Thymus (tissue), 11 donors: ENCODE measurements around the gene EDNRA. TPM values are rescaled to one million over a fixed set of nuclear protein-coding genes. Genes with fewer than 3 reads are reported as not detected.

Experiments
- DNase-seq, 9 donors: peaks; one replicate each; pipeline ENCODE4 v3.0.0-alpha.2; 2013; ENCODE audit warnings: low spot score in 9 of 9, low read depth in 6 of 9, missing footprints in 1 of 9
- H3K27ac ChIP-seq, 2 donors: one replicate each; pipeline ENCODE4 v1.5.1; 2013; ENCODE audit warnings: control low read depth in 1 of 2, low read depth in 1 of 2, low read length in 1 of 2, mild to moderate bottlenecking in 1 of 2, moderate library complexity in 1 of 2
- H3K27me3 ChIP-seq, 2 donors: one replicate each; pipeline ENCODE4 v1.5.1; 2013; ENCODE audit warnings: low read length in 1 of 2; ENCODE audit not compliant: control insufficient read depth in 2 of 2, insufficient read depth in 1 of 2
- H3K36me3 ChIP-seq, 2 donors: one replicate each; pipeline ENCODE4 v1.5.1; 2013; ENCODE audit warnings: low read length in 1 of 2, mild to moderate bottlenecking in 1 of 2, moderate library complexity in 1 of 2; ENCODE audit not compliant: control insufficient read depth in 2 of 2, insufficient read depth in 2 of 2
- H3K4me1 ChIP-seq, 2 donors: one replicate each; pipeline ENCODE4 v1.5.1; 2013; ENCODE audit warnings: low read length in 2 of 2; ENCODE audit not compliant: control insufficient read depth in 2 of 2, insufficient read depth in 2 of 2
- H3K4me3 ChIP-seq, 2 donors: one replicate each; pipeline ENCODE4 v1.5.1; 2013; ENCODE audit warnings: low read length in 2 of 2, control low read depth in 1 of 2, mild to moderate bottlenecking in 1 of 2
- H3K9me3 ChIP-seq, 2 donors: one replicate each; pipeline ENCODE4 v1.5.1; 2013; ENCODE audit warnings: low read length in 1 of 2, mild to moderate bottlenecking in 1 of 2; ENCODE audit not compliant: control insufficient read depth in 2 of 2, insufficient read depth in 1 of 2
- WGBS: extraction: QIAGEN DNeasy Blood & Tissue Kit; methylation state at CpG from one replicate; pipeline ENCODE4 v1.1.7; 2013; 5-methylcytosine and 5-hydroxymethylcytosine counted together
- polyA plus RNA-seq: library from polyadenylated mRNA; stranded (reverse); fragments of 200-250 nt; gene quantifications from one replicate; pipeline ENCODE4 v1.2.3, GENCODE V29; 2013
- total RNA-seq: library from RNA; stranded (reverse); fragments of 120-200 nt; gene quantifications from one replicate; pipeline ENCODE4 v1.2.4, GENCODE V29; 2013
- donor health status: healthy.

Gene EDNRA
- total and polyA plus RNA-seq, 2 donors, result 4.7 to 10.1 TPM

DNA sequence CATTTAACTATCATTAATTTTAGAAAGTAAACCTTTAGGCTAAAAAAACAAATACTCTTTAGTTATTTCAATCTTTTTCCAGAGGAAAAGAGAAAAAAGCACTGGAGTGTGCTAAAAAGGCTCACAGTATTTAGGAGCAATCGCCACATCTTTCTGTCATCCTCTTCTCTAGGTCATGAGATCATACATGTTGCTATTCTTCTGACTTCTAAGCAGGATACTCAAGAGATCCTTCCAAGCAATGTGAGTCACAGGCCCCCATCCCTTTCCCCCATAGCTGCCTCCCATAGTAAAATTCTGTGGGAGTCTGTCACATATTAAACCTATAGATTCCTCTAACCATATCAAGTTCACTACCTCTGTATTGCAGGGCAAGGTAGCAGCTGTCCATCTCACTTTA lies 7.7 kb downstream of the EDNRA start:
- 96% methylated on average over 1 of the region's 1 CpG for WGBS
- no peaks in the 10 kb centered on the region for H3K36me3 ChIP-seq
- H3K9me3 ChIP-seq, result no peaks in the 10 kb centered on the region
- H3K4me1 ChIP-seq, result no peaks in the 10 kb centered on the region
- no peak for DNase-seq
- H3K27ac ChIP-seq, result no peak overlapping the region
- no peaks in the 10 kb centered on the region for H3K27me3 ChIP-seq
- H3K4me3 ChIP-seq, result no peak overlapping the region

DNA sequence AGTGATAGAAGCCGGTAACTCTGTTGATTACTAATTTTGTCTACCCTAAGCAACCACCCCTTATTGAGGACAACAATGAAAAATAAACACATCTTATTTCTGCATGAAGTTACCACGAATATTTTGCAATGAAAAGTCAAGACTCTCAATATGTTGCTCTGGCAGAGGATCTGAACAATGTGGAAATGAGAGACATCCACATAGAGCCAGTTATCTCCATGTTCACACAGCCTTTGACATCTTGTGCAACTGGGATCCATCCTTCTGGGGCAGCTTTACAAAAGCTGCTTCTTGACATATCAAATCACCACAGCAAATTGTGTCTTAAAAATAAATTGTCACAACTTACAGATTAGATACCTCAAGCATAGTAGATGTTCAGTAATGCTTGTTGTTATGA lies 10.2 kb downstream of the EDNRA start:
- Histone ChIP-seq H3K27me3 (no peaks in the 10 kb centered on the region), H3K4me3 (no peak overlapping the region), H3K36me3 (no peaks in the 10 kb centered on the region), H3K27ac (no peak overlapping the region), H3K4me1 (no peaks in the 10 kb centered on the region), H3K9me3 (no peaks in the 10 kb centered on the region)
- WGBS, result 92% methylated on average over 2 of the region's 2 CpGs
- no peak for DNase-seq

DNA sequence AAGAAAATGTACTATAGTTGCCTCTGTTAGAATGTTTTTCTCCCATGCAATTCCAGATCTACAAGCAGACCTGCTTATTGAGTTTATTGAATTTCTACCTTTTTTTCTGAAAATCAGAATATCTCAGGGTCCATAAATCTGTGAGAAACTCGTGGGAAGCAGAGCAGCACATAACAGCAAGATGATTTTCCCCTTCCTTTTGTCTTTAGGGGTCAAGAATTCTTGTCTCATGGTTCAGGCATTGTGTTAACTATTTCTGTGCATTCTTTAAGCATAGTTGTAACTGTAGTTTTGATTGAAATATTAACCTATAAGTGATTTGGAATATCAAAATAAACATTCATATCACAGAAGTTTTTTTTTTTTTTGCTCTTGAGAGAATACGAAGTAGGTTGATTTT lies 11.4 kb downstream of the EDNRA start:
- no peaks in the 10 kb centered on the region for H3K27me3 ChIP-seq
- H3K9me3 ChIP-seq, result no peaks in the 10 kb centered on the region
- no peaks in the 10 kb centered on the region for H3K36me3 ChIP-seq
- H3K27ac ChIP-seq, result no peak overlapping the region
- no peak for DNase-seq
- 51% methylated on average over 2 of the region's 2 CpGs for WGBS
- no peak overlapping the region for H3K4me3 ChIP-seq
- no peaks in the 10 kb centered on the region for H3K4me1 ChIP-seq

DNA sequence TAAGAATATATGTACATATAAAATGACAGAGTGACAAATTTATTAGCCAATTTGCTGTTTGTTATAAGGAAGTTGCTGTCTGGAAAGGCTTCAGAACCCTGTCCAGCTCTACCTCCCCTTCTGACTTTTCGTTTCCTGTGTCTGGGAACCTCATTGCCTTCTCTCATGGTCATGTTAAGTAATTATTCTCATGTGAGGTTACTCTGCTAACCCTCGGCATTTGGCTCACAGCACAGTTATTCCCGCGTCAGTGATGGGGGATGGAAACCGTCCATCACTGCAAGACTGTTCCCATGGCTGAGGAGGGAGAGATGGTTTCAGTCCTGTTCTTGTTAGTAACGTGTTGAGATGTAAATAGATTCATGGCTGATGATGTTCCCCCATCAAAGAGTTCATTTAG lies 11.9 kb downstream of the EDNRA start:
- no peak overlapping the region for H3K27ac ChIP-seq
- no peaks in the 10 kb centered on the region for H3K27me3 ChIP-seq
- 63% methylated on average over 6 of the region's 6 CpGs for WGBS
- H3K4me3 ChIP-seq, result no peak overlapping the region
- H3K4me1 ChIP-seq, result no peaks in the 10 kb centered on the region
- DNase-seq, result no peak
- no peaks in the 10 kb centered on the region for H3K9me3 ChIP-seq
- no peaks in the 10 kb centered on the region for H3K36me3 ChIP-seq

DNA sequence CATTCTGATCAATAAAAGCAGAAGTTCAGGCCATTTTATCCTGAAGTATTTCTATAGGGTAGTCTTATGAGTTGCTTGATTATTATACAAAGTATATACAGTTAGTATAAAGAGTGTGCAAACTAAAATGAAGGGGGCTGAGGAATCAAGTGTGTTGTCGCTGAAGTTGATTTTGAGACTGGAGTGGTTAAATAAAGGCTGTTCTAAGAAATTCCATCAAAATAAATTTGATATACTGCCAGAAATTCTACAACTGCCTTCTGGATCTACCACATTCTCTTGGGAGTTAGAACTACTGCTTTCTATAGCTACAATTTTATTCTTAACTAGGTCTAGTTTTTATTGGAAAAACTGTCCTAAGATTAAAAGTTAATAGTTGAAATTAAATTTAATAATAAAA lies 12.4 kb downstream of the EDNRA start:
- no peaks in the 10 kb centered on the region for H3K4me1 ChIP-seq
- no peaks in the 10 kb centered on the region for H3K27me3 ChIP-seq
- no peak overlapping the region for H3K4me3 ChIP-seq
- no peak overlapping the region for H3K27ac ChIP-seq
- 99% methylated on average over 1 of the region's 1 CpG for WGBS
- H3K9me3 ChIP-seq, result no peaks in the 10 kb centered on the region
- no peaks in the 10 kb centered on the region for H3K36me3 ChIP-seq
- no peak for DNase-seq

DNA sequence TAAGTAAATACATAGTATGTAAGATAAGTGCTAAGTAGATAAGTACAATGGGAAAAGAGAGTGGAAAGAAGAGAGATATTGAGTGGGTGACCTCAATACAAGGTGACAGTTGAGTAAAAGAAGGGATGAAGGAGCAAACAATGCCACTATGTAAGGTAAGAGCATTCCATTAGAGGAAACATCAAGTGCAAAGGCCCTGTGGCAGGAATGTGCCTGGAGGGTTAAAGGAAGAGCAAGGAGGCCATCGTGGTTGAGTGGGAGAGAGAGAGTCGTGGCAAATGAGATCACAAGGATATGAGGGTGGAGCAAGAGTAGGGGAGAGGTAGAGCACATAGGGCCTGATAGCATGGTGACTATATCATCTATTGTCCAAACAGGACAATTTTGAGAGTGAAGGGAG lies 13.4 kb downstream of the EDNRA start:
- 63% methylated on average over 2 of the region's 2 CpGs for whole genome bisulfite sequencing
- DNase-seq, result no peak
- Histone ChIP-seq H3K36me3 (no peaks in the 10 kb centered on the region), H3K4me1 (no peaks in the 10 kb centered on the region), H3K27me3 (no peaks in the 10 kb centered on the region), H3K27ac (no peak overlapping the region), H3K4me3 (no peak overlapping the region), H3K9me3 (no peaks in the 10 kb centered on the region)

DNA sequence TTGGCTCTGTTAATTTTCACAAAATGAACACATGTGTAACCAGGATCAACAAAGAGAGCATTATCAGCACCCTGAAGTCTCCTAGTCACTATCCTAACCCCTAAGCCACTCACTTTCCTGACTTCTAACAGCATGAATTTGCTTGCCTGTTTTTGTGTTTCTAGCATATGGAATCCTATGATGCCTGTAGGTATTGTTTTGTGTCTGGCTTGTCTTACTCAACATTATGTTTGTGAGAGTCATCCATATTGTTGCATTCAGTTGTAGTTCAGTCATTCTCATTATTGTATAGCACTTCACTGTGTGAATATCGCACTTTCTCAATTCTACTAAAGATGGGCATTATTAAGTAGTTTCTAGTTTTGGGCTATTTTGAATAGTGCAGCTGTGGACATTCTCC lies 15.6 kb downstream of the EDNRA start:
- no peak overlapping the region for H3K4me3 ChIP-seq
- H3K9me3 ChIP-seq, result no peaks in the 10 kb centered on the region
- DNase-seq, result no peak
- 92% methylated on average over 1 of the region's 1 CpG for WGBS
- H3K27ac ChIP-seq, result no peak overlapping the region
- no peaks in the 10 kb centered on the region for H3K36me3 ChIP-seq
- no peaks in the 10 kb centered on the region for H3K4me1 ChIP-seq
- H3K27me3 ChIP-seq, result no peaks in the 10 kb centered on the region

DNA sequence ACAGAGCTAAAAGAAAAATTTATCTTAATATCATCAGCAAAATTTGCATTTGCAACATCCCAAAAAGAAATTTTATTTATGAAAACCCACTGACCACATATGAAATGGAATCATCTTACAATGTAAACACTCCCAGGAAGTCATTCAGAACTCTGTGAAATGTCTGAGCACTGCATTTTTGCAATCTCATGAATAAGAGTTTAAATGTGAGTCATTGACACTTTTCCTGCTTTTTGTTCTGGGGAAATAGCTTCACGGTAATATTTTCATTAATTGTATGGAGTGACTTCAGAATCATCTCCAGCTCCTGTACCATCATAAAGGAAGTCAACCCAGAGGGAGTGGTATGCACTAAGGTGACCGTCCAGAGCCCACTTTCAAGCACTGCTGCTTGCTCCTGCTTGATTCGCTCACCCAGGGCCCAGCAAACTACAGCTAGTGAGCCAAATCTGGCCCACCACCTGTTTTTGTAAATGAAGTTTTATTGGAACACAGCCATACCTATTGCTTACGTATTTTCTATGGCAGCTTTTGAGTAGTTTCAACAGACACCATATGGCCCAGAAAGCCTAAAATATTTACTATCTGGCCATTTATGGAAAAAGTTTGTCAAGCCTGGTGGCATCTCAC lies 17.2 kb downstream of the EDNRA start:
- Histone ChIP-seq H3K27ac (no peak overlapping the region), H3K4me1 (no peaks in the 10 kb centered on the region), H3K27me3 (no peaks in the 10 kb centered on the region), H3K4me3 (no peak overlapping the region), H3K9me3 (no peaks in the 10 kb centered on the region), H3K36me3 (no peaks in the 10 kb centered on the region)
- DNase-seq, result no peak
- WGBS, result 92% methylated on average over 4 of the region's 4 CpGs

DNA sequence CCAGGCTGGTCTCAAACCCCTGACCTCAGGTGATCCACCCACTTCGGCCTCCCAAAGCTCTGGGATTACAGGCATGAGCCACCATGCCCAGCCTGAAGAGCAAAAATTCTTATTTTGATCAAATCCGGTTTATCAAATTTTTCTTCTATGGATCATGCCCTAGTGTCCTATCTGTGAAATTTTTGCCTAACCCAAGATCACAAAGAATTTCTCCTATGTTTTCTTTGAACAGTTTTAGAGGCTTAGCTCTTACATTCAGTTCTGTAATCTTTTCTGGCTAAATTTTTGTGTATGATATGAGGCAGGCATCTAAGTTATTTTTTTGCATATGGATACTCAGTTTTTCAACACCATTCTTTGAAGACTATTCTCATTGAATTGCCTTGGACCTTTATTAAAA lies 27.4 kb downstream of the EDNRA start:
- 93% methylated on average over 2 of the region's 2 CpGs for WGBS
- H3K36me3 ChIP-seq, result no peaks in the 10 kb centered on the region
- H3K27ac ChIP-seq, result no peak overlapping the region
- H3K4me3 ChIP-seq, result no peak overlapping the region
- H3K27me3 ChIP-seq, result no peaks in the 10 kb centered on the region
- H3K4me1 ChIP-seq, result no peaks in the 10 kb centered on the region
- DNase-seq, result no peak
- H3K9me3 ChIP-seq, result no peaks in the 10 kb centered on the region

DNA sequence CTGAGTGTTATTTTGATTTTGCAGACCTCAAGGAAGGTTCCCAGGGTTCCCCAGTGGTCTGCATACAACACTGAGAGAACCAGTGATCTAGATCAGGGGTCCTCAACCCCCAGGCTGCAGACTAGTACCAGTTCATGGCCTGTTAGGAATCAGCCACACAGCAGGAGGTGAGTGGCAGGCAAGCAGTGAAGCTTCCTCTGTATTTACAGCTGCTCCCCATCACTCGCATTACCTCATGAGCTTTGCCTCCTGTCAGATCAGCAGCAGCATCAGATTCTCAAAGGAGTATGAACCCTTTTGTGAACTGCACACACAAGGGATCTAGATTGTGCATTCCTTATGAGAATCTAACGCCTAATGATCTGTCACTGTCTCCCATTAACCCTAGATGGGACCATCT lies 28.5 kb downstream of the EDNRA start:
- Histone ChIP-seq H3K27me3 (no peaks in the 10 kb centered on the region), H3K4me1 (no peaks in the 10 kb centered on the region), H3K4me3 (no peak overlapping the region), H3K9me3 (no peaks in the 10 kb centered on the region), H3K36me3 (no peaks in the 10 kb centered on the region), H3K27ac (no peak overlapping the region)
- WGBS, result 88% methylated on average over 2 of the region's 2 CpGs
- no peak for DNase-seq
